OCI-LY7 (cell line): ENCODE measurements around the gene PRICKLE2. TPM values are rescaled to one million over a fixed set of nuclear protein-coding genes. Genes with fewer than 3 reads are reported as not detected.

Experiments used
- BruUV-seq: library from RNA; stranded (reverse); fragments of 400-500 nt; replicated peaks from 2 replicates; lab custom pipeline; 2021; lab: Mats Ljungman, UMichigan
- CTCF ChIA-PET: fragments of 300-600 bp; sonication (Branson Sonifier 250); formaldehyde crosslinking; loops from one replicate; lab custom pipeline; 2022; ENCODE audit warnings: antibody characterized with exemption; ENCODE audit not compliant: unreplicated experiment; lab: Charles Lee
- POLR2A ChIA-PET: fragments of 300-600 bp; sonication (Branson Sonifier 250); formaldehyde crosslinking; loops from one replicate; lab custom pipeline; 2022; ENCODE audit warnings: antibody characterized with exemption; lab: Charles Lee
- DNase-seq: peaks from one replicate; pipeline ENCODE4 v3.0.0-alpha.2; 2015; ENCODE audit warnings: low spot score
- H2AFZ ChIP-seq: fragments of 200-600 bp; sonication (generic), shearing (Covaris generic); 2 replicates; pipeline ENCODE4 v1.6.1; 2014; ENCODE audit warnings: mild to moderate bottlenecking, antibody characterized with exemption, low read length, moderate library complexity
- H3K27ac ChIP-seq: fragments of 200-600 bp; sonication (generic); 2 replicates; pipeline ENCODE4 v1.5.1; 2014; ENCODE audit warnings: mixed run types, low read depth, mild to moderate bottlenecking, moderate library complexity, low read length, inconsistent platforms; ENCODE audit not compliant: poor library complexity, severe bottlenecking
- H3K36me3 ChIP-seq: fragments of 200-600 bp; sonication (generic); 2 replicates; pipeline ENCODE4 v1.6.1; 2014; ENCODE audit warnings: mild to moderate bottlenecking, antibody characterized with exemption, low read length, moderate library complexity, mixed read lengths; ENCODE audit not compliant: insufficient read depth
- H3K4me1 ChIP-seq: fragments of 200-600 bp; sonication (generic); 2 replicates; pipeline ENCODE4 v1.5.1; 2014; ENCODE audit warnings: mild to moderate bottlenecking, low read length; ENCODE audit not compliant: insufficient read depth, poor library complexity, severe bottlenecking
- H3K4me2 ChIP-seq: fragments of 200-600 bp; sonication (generic); 2 replicates; pipeline ENCODE4 v1.6.1; 2014; ENCODE audit warnings: mild to moderate bottlenecking, low read length
- H3K4me3 ChIP-seq: fragments of 200-600 bp; sonication (generic); 2 replicates; pipeline ENCODE4 v1.5.1; 2014; ENCODE audit warnings: mild to moderate bottlenecking, low read depth, low read length; ENCODE audit not compliant: poor library complexity, severe bottlenecking
- H3K79me2 ChIP-seq: fragments of 200-600 bp; sonication (generic); 2 replicates; pipeline ENCODE4 v1.6.1; 2016; ENCODE audit warnings: low read depth, mild to moderate bottlenecking, low read length, moderate library complexity, mixed read lengths; ENCODE audit not compliant: insufficient read depth
- H3K9me2 ChIP-seq: fragments of 200-600 bp; sonication (generic); 2 replicates; pipeline ENCODE4 v1.6.1; 2016; ENCODE audit warnings: mild to moderate bottlenecking, low read length, mixed read lengths; ENCODE audit not compliant: insufficient read depth
- H3K9me3 ChIP-seq: fragments of 200-600 bp; sonication (generic); 2 replicates; pipeline ENCODE4 v1.6.1; 2014; ENCODE audit warnings: mild to moderate bottlenecking, mixed run types, low read length, mixed read lengths
- H4K20me1 ChIP-seq: fragments of 200-600 bp; sonication (generic); 2 replicates; pipeline ENCODE4 v1.6.1; 2014; ENCODE audit warnings: mild to moderate bottlenecking, antibody characterized with exemption, low read length, moderate library complexity, mixed read lengths; ENCODE audit not compliant: insufficient read depth
- EZH2phosphoT487 ChIP-seq: fragments of 200-600 bp; sonication (generic); IDR thresholded peaks from 2 replicates; pipeline ENCODE4 v1.6.1; 2018; ENCODE audit warnings: low read depth, borderline replicate concordance, mild to moderate bottlenecking, mixed run types, antibody characterized with exemption, low read length, moderate library complexity, mixed read lengths
- intact Hi-C: fragments of 100-400 bp; cut with micrococcal nuclease; formaldehyde crosslinking; loops from one replicate; pipeline ENCODE4 v1.10.0; 2022; ENCODE audit not compliant: unreplicated experiment
- total RNA-seq, 2 experiments: library from RNA; depleted of rRNA in 1 of 2; stranded (reverse); fragments of >200 nt in 1 of 2; shearing (Covaris generic) in 1 of 2; gene quantifications; 2 replicates each; pipeline ENCODE4 v1.2.3, GENCODE V29; 2014 to 2022
- TF ChIP-seq, protein P1 (sequence below): fragments of 200-600 bp; sonication (generic); conservative IDR thresholded peaks from 2 replicates; pipeline ENCODE4 v1.5.1; 2014; ENCODE audit warnings: mild to moderate bottlenecking, antibody characterized with exemption, low read length, moderate library complexity, mixed read lengths

Gene PRICKLE2
- total RNA-seq, 2 experiments from 2014 or later: 2.0 to 3.9 TPM

DNA sequence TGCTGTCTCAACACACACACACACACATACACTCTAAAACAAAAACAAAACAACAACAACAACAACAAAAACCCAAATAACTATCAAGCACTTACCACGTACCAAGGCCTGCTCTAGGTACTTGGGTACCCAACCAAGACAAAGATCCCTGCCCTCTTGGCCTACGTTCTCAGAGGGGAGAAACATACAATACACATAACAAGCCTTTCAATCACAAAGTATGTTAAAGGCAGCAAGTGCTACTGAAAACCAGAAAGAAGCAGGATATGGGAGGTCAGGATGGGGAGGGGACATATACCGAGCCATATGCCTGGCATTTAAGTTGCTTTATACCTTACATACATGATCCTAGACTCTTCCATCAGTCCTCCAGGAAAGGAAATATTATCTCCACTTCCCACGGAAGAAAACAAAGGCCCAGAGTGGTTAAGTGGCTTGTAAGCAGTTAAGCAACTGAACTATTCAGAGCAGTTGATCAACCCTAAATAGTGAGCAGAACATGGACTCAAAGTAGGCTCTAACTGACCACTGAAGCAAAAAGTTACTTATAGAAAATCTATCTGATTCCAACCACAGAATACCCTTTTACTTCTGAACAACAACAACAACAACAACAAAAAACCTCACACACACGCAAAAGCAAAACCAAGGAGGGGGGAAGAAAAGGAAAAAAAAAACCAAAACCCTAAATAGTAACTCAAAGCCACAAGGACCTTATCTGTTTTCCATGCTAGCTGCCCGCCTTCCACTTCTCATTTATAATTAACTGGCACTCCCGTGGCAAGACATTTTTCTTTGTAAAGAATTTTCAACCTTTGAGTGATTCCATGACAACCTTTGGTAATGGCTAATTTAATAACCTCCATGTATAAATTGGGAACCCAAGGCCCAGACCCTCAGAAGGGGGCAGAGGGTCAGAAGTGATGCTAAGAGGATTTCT lies 21.0 kb downstream of the PRICKLE2 start:
- intact Hi-C loops: no loop called here
- H2AFZ ChIP-seq: no peak overlapping the region
- no peak overlapping the region for H3K4me3 ChIP-seq
- H3K4me2 ChIP-seq: no peak overlapping the region
- no peaks in the 10 kb centered on the region for H3K4me1 ChIP-seq
- H3K9me2 ChIP-seq: no peaks in the 10 kb centered on the region
- H3K27ac ChIP-seq: no peak overlapping the region
- H3K36me3 ChIP-seq: no peaks in the 10 kb centered on the region
- DNase-seq: no peak
- TF ChIP-seq, protein P1, sequence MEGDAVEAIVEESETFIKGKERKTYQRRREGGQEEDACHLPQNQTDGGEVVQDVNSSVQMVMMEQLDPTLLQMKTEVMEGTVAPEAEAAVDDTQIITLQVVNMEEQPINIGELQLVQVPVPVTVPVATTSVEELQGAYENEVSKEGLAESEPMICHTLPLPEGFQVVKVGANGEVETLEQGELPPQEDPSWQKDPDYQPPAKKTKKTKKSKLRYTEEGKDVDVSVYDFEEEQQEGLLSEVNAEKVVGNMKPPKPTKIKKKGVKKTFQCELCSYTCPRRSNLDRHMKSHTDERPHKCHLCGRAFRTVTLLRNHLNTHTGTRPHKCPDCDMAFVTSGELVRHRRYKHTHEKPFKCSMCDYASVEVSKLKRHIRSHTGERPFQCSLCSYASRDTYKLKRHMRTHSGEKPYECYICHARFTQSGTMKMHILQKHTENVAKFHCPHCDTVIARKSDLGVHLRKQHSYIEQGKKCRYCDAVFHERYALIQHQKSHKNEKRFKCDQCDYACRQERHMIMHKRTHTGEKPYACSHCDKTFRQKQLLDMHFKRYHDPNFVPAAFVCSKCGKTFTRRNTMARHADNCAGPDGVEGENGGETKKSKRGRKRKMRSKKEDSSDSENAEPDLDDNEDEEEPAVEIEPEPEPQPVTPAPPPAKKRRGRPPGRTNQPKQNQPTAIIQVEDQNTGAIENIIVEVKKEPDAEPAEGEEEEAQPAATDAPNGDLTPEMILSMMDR: no peak
- no peak for TF ChIP-seq EZH2phosphoT487
- POLR2A ChIA-PET: interaction anchor here (0.6 kb wide), 1 partner anchor 70 kb away, joined by 4 read pairs; no protein-coding TSS in a partner anchor
- H4K20me1 ChIP-seq: no peaks in the 10 kb centered on the region
- no peaks in the 10 kb centered on the region for H3K9me3 ChIP-seq
- no TSS peak for BruUV-seq
- no peaks in the 10 kb centered on the region for H3K79me2 ChIP-seq
- CTCF ChIA-PET: no interaction called here

DNA sequence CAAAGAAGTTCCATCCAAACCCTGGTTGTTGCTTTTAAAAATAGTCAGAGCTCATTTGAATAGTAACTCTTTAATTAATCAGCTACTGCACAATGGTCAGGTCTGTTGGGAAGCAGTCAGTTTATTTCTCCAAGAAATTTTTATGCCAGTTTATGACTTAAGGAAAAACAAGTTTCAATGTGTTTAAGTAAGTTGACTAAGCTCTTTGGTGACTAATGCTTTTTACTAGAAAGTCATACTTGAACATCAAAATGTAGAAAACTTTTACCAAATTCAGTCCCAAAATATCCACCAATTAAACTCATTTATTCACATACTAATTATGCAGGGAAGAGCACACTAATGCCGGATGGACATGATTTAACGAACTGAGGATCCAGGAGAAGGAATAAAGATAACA lies 22.1 kb downstream of the PRICKLE2 start:
- Histone ChIP-seq H3K4me3 (no peak overlapping the region), H3K79me2 (no peaks in the 10 kb centered on the region), H3K9me2 (no peaks in the 10 kb centered on the region), H3K9me3 (no peaks in the 10 kb centered on the region), H3K4me1 (no peaks in the 10 kb centered on the region), H3K36me3 (no peaks in the 10 kb centered on the region), H3K4me2 (no peak overlapping the region), H2AFZ (no peak overlapping the region), H4K20me1 (no peaks in the 10 kb centered on the region), H3K27ac (no peak overlapping the region)
- intact Hi-C loops: no loop called here
- TF ChIP-seq, protein P1: no peak
- TF ChIP-seq EZH2phosphoT487: no peak
- no TSS peak for BruUV-seq
- ChIA-PET CTCF (no interaction called here), POLR2A (no interaction called here)
- no peak for DNase-seq

DNA sequence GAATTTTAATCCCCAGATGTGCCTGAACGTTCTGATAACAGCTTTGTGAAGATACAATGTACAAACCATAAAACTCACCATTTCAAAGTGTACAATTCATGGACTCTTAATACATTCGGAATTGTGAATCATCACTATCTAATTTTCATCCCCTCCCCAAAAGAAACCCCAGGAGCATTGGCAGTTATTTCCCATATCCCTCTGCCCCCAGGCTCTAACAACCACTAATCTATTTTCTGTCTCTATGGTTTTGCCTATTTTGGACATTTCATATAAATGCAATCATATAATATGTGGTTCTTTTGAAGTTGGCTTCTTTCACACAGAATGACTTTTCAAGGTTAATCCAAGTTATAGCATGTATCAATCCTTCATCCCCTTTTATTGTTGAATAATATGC lies 25.3 kb downstream of the PRICKLE2 start:
- no peaks in the 10 kb centered on the region for H3K9me2 ChIP-seq
- H2AFZ ChIP-seq: no peak overlapping the region
- ChIA-PET CTCF (no interaction called here), POLR2A (no interaction called here)
- TF ChIP-seq EZH2phosphoT487: no peak
- TF ChIP-seq, protein P1: no peak
- no peaks in the 10 kb centered on the region for H4K20me1 ChIP-seq
- H3K27ac ChIP-seq: no peak overlapping the region
- H3K4me3 ChIP-seq: no peak overlapping the region
- H3K4me1 ChIP-seq: no peaks in the 10 kb centered on the region
- no peaks in the 10 kb centered on the region for H3K36me3 ChIP-seq
- intact Hi-C loops: no loop called here
- no peak overlapping the region for H3K4me2 ChIP-seq
- no peaks in the 10 kb centered on the region for H3K79me2 ChIP-seq
- BruUV-seq: no TSS peak
- no peaks in the 10 kb centered on the region for H3K9me3 ChIP-seq
- DNase-seq: no peak
